ENCODE results near the gene SUN2.

GRCh38 chr22:38733329-38733723, 22.5 kb downstream of the SUN2 start:
- TF ChIP-seq CTCF (IDR thresholded peaks at IDR 0.05) (peak; percentile 58 to 66 (median 62)), POLR2A (IDR thresholded peaks at IDR 0.05) (no peak)

Measured in right lobe of liver (tissue), 4 donors.